GM12872 (cell line): ENCODE results near the gene MAP3K14.

Source experiments
- TF ChIP-seq, protein P1 (sequence below): IDR thresholded peaks from 3 replicates; pipeline ENCODE4 v1.5.1; 2011; ENCODE audit warnings: low read depth, mild to moderate bottlenecking, low read length, moderate library complexity; ENCODE audit not compliant: insufficient read depth

MAP3K14 gene

DNA sequence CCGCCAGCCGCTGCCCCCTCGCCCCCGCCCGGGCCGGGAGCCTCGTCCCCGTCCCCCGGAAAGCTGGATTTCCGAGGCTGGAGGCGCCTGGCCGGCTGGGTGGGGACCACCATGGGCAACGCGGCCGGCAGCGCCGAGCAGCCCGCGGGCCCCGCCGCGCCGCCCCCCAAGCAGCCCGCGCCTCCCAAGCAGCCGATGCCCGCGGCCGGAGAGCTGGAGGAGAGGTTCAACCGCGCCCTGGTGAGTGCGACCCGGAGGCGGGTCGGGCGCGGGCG lies 94.9 kb downstream of the MAP3K14 start:
- TF ChIP-seq, protein P1, sequence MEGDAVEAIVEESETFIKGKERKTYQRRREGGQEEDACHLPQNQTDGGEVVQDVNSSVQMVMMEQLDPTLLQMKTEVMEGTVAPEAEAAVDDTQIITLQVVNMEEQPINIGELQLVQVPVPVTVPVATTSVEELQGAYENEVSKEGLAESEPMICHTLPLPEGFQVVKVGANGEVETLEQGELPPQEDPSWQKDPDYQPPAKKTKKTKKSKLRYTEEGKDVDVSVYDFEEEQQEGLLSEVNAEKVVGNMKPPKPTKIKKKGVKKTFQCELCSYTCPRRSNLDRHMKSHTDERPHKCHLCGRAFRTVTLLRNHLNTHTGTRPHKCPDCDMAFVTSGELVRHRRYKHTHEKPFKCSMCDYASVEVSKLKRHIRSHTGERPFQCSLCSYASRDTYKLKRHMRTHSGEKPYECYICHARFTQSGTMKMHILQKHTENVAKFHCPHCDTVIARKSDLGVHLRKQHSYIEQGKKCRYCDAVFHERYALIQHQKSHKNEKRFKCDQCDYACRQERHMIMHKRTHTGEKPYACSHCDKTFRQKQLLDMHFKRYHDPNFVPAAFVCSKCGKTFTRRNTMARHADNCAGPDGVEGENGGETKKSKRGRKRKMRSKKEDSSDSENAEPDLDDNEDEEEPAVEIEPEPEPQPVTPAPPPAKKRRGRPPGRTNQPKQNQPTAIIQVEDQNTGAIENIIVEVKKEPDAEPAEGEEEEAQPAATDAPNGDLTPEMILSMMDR: no peak

DNA sequence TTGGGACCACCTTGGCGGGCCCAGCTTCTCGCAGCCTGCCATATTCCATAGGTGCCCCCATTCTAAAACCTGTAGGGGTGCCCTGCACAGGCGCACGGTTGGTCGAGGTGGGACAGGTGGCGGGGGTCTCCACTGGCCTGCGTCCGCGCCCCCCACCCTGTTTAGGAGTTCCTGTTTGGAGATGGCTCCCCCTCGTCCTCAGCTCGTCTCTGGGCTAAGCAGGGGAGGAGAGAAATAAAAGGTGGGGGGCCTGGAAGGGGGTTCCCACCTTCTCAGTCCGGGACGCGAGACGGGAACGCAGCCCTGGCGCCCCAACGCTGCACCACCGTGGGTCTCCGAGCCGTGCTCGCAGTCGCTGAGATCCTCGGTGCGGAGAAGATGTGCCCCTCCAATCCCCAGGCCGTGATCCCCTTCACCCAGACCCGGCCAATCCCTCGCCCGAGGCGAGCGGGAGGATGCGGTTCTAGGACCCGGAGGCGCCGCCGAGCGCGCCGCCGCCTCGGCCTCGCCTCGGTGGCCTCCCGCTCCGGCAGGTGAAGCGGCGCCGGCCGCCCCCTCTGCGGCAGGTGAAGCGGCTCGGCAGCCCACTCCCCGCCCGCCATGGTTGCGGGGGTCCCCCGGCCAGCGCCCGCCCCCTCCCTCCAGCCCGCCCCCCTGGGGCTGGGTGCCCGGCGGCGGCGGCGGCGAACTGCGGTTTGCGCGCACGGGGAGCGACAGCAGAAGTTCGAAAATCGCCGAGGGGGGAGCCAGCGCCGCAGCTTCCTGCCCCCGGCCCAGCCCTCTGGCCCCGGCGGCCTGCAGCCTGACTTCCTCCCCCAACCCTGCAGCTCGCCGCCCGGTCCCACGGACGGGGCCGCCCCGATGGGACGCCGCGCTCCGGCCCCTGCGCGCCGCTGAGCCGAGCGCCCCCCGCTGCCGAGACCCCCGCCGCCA lies 95.5 kb downstream of the MAP3K14 start, which contains the start of gene FMNL1:
FMNL1 (plus strand) TSS at position 805 of the 933 bp plus-strand sequence. CDS start 240 bp downstream, outside the sequence.
- TF ChIP-seq, protein P1: no peak

DNA sequence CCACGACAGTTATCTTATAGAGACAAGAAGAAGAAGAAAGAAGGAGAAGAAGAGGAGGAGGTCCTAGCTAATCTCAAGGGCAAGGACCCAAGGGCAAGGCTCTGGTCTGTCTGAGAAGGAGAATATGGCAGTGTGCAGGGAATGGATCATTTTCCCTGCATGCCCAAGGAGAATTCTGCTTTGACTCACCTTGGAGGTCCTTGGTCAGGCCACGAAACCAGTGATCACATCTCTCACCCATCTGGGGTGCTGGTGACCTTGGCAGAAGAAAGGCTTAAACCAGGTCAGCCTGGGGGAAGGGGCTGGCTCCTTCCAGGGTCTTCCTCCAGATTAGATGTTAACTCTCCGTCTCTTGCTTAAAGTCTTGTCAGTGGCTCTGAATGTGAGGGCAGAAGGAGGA lies 96.7 kb downstream of the MAP3K14 start:
- TF ChIP-seq, protein P1: no peak

DNA sequence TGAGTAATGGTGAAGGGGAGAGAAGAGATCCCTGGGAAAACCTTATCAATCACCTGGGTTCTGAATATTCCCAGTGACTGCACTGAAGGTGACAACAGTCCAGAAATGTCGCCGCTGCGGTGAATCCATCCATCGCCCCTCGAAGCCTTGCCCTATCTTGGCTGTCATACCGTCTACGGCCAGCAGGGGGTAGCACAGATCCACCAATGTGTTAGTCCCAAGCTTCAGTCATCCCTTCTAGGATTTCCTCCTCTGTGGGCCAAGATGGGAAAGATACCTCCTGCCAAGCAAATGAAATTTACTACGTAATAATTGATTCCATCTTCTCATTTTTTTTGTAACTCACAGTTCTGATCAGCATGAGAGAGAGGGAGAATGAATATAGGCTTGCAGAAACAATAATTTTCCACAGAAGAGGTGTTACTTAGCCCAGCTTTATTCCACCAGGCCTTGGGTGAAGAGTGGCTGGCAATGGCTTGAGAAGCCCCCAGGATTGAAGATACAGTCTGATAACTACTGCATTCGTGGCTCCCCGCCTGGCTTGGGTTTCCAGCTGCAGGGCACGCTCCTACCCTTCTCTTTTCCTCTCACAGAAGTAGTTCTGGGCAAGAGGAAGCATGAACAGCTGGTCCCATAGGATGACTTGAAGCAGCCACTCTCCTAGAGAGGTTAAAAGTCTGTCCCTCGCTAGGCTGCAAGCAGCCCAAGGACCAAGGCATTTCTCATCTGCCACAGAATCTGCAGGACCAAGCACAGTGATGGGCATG lies 97.7 kb downstream of the MAP3K14 start:
- TF ChIP-seq, protein P1: peak; percentile 93
